Stomach (tissue), 9 donors: ENCODE results near the gene CLCN1. TPM values are rescaled to one million over a fixed set of nuclear protein-coding genes. Genes with fewer than 3 reads are reported as not detected.
A peak's percentile ranks its signal among the peaks of the same experiment; 100 is the strongest.

Experiments used
- DNase-seq, 2 donors: peaks; one replicate each; pipeline versions ENCODE4 v3.0.0 to v3.0.0-alpha.2; 2013 to 2019
- H3K27ac ChIP-seq, 5 donors: fragments of 200-600 bp in 4 of 5; sonication (generic) in 4 of 5; one replicate each; pipeline ENCODE4 v1.5.1; 2013 to 2019; ENCODE audit warnings: mild to moderate bottlenecking in 1 of 5, moderate library complexity in 1 of 5
- H3K27me3 ChIP-seq, 3 donors: fragments of 200-600 bp; sonication (generic); one replicate each; pipeline ENCODE4 v1.5.1; 2017 to 2019; ENCODE audit warnings: mixed run types in 1 of 3
- H3K36me3 ChIP-seq, 4 donors: fragments of 200-600 bp; sonication (generic); 1 replicate in 3 of 4; 2 replicates in 1 of 4; pipeline ENCODE4 v1.5.1; 2016 to 2019
- H3K4me1 ChIP-seq, 4 donors: fragments of 200-600 bp; sonication (generic); one replicate each; pipeline ENCODE4 v1.5.1; 2016 to 2019
- H3K4me3 ChIP-seq, 4 donors: fragments of 200-600 bp; sonication (generic) in 3 of 4; one replicate each; pipeline ENCODE4 v1.5.1; 2016 to 2019; ENCODE audit warnings: mild to moderate bottlenecking in 1 of 4
- H3K9me3 ChIP-seq, 4 donors: fragments of 200-600 bp; sonication (generic); one replicate each; pipeline ENCODE4 v1.5.1; 2016 to 2019
- CTCF ChIP-seq, 7 experiments: fragments of 450-650 bp in 4 of 7; fragments of 200-600 bp in 3 of 7; sonication (generic) in 3 of 7; IDR thresholded peaks; one replicate each; pipeline ENCODE4 v1.5.1; 2016 to 2019; ENCODE audit warnings: antibody characterized with exemption in 7 of 7, control low read depth in 2 of 7, mild to moderate bottlenecking in 1 of 7
- EP300 ChIP-seq: sonication (generic); formaldehyde crosslinking; IDR thresholded peaks from one replicate; pipeline ENCODE4 v1.6.1; 2017; ENCODE audit warnings: antibody characterized with exemption
- POLR2A ChIP-seq, 4 donors: fragments of 450-650 bp; IDR thresholded peaks; one replicate each; pipeline ENCODE4 v1.6.1; 2016; ENCODE audit warnings: antibody characterized with exemption in 4 of 4, control low read depth in 2 of 4, mild to moderate bottlenecking in 1 of 4, moderate library complexity in 1 of 4
- POLR2AphosphoS5 ChIP-seq, 3 donors: sonication (generic); formaldehyde crosslinking; IDR thresholded peaks; one replicate each; pipeline ENCODE4 v1.6.1; 2016; ENCODE audit warnings: antibody characterized with exemption in 3 of 3
- WGBS, 5 donors: extraction: QIAGEN DNeasy Blood & Tissue Kit in 3 of 5; methylation state at CpG; one replicate each; pipeline versions ENCODE4 v1.1.5 to v1.1.7; 2013 to 2018; 5-methylcytosine and 5-hydroxymethylcytosine counted together
- intact Hi-C: fragments of 100-400 bp; cut with DNase I; formaldehyde crosslinking; loops from one replicate; pipeline ENCODE4 v1.15.1; 2023; ENCODE audit warnings: low total_unique reads
- polyA plus RNA-seq, 3 donors: library from polyadenylated mRNA; stranded (reverse); fragments of 200-250 nt; gene quantifications; one replicate each; pipeline ENCODE4 v1.2.3, GENCODE V29; 2013
- total RNA-seq, 5 donors: library from RNA; depleted of rRNA; stranded (reverse); fragments of >200 nt; gene quantifications; one replicate each; pipeline versions ENCODE4 v1.1.0 to v1.2.3, GENCODE V29; 2014 to 2016
- donor health status: healthy with polysubstance abuse.
- donor health status: Bipolar disorder and iron deficiency.
- donor health status: healthy.

The CLCN1 gene
- total and polyA plus RNA-seq, 8 donors = 0.28 TPM; not detected in 7

- H3K36me3 ChIP-seq = no peaks in the 10 kb centered on the region
- peaks cover 0 to 12% (median 0%) of the 10 kb centered on the region in 3 donors for H3K27me3 ChIP-seq
- intact Hi-C loops = no loop called here
- H3K4me3 ChIP-seq = no peak overlapping the region
- no peak overlapping the region for H3K27ac ChIP-seq
- no peaks in the 10 kb centered on the region for H3K9me3 ChIP-seq
- 85 to 93% (median 90%) methylated on average over 3 of the region's 3 CpGs for WGBS, 5 donors
- no peaks in the 10 kb centered on the region for H3K4me1 ChIP-seq
- DNase-seq = no peak
- TF ChIP-seq POLR2A (IDR thresholded peaks at IDR 0.05) (no peak), EP300 (no peak)
Measured at GRCh38 chr7:143337216-143337615, 21.3 kb downstream of the CLCN1 start.

- Histone ChIP-seq H3K27ac (no peak overlapping the region), H3K4me1 (peaks cover 0 to 10% (median 8%) of the 10 kb centered on the region in 4 donors), H3K4me3 (no peak overlapping the region), H3K36me3 (no peaks in the 10 kb centered on the region), H3K9me3 (no peaks in the 10 kb centered on the region), H3K27me3 (peaks cover 0 to 47% (median 0%) of the 10 kb centered on the region in 3 donors)
- DNase-seq = no peak
- 87 to 95% (median 93%) methylated on average over 8 of the region's 8 CpGs for WGBS, 5 donors
- no peak for TF ChIP-seq EP300
- no peak for TF ChIP-seq POLR2A (IDR thresholded peaks at IDR 0.05)
- no peak for TF ChIP-seq POLR2AphosphoS5 (IDR thresholded peaks at IDR 0.05)
- no peak for TF ChIP-seq CTCF (IDR thresholded peaks at IDR 0.05)
- intact Hi-C loops = no loop called here
Measured at GRCh38 chr7:143341842-143342241, 25.9 kb downstream of the CLCN1 start.

- Histone ChIP-seq H3K9me3 (no peaks in the 10 kb centered on the region), H3K4me1 (peaks cover 0 to 10% (median 8%) of the 10 kb centered on the region in 4 donors), H3K36me3 (no peaks in the 10 kb centered on the region), H3K4me3 (no peak overlapping the region), H3K27me3 (peaks cover 0 to 44% (median 0%) of the 10 kb centered on the region in 3 donors), H3K27ac (no peak overlapping the region)
- TF ChIP-seq CTCF (IDR thresholded peaks at IDR 0.05) = no peak
- DNase-seq = no peak
- intact Hi-C loops = no loop called here
- 77 to 94% (median 87%) methylated on average over 3 of the region's 3 CpGs for WGBS, 5 donors
Measured at GRCh38 chr7:143343596-143343995, 27.7 kb downstream of the CLCN1 start.

- Histone ChIP-seq H3K27ac (no peak overlapping the region), H3K9me3 (no peaks in the 10 kb centered on the region), H3K4me1 (peaks cover 0 to 10% (median 8%) of the 10 kb centered on the region in 4 donors), H3K36me3 (no peaks in the 10 kb centered on the region), H3K27me3 (peaks cover 0 to 40% (median 0%) of the 10 kb centered on the region in 3 donors), H3K4me3 (peak overlapping the region in 3 of 4 donors; percentile 4 to 32 (median 26))
- DNase-seq = peak; percentile 68 to 87
- 3 to 12% (median 7%) methylated on average over 26 to 35 of the region's 35 CpGs for WGBS, 5 donors
- TF ChIP-seq POLR2AphosphoS5 (IDR thresholded peaks at IDR 0.05) (peak in 1 of 3 donors; percentile 26), CTCF (IDR thresholded peaks at IDR 0.05) (peak in 5 of 7 experiments; percentile 11 to 62 (median 33)), EP300 (no peak)
- intact Hi-C loops = no loop called here
Measured at GRCh38 chr7:143345428-143345900, 29.6 kb downstream of the CLCN1 start.

GRCh38 chr7:143346018-143346417 lies 30.1 kb downstream of the CLCN1 start:
- 76 to 89% (median 81%) methylated on average over 4 of the region's 4 CpGs for WGBS, 5 donors
- H3K27ac ChIP-seq = no peak overlapping the region
- H3K27me3 ChIP-seq = peaks cover 0 to 43% (median 0%) of the 10 kb centered on the region in 3 donors
- TF ChIP-seq POLR2A (IDR thresholded peaks at IDR 0.05) = no peak
- no peak for TF ChIP-seq EP300
- no peak for TF ChIP-seq CTCF (IDR thresholded peaks at IDR 0.05)
- TF ChIP-seq POLR2AphosphoS5 (IDR thresholded peaks at IDR 0.05) = no peak
- intact Hi-C loops = no loop called here
- H3K4me3 ChIP-seq = no peak overlapping the region
- H3K36me3 ChIP-seq = no peaks in the 10 kb centered on the region
- H3K9me3 ChIP-seq = no peaks in the 10 kb centered on the region
- H3K4me1 ChIP-seq = peaks cover 0 to 10% (median 8%) of the 10 kb centered on the region in 4 donors
- no peak for DNase-seq
